ENCODE results near the gene DSTYK.
"Not testable (repeated sequence)": the region's sequence is repeated elsewhere in the genome, so short reads cannot be mapped to it uniquely, and the experiment has no call there.

The DSTYK gene

DNA sequence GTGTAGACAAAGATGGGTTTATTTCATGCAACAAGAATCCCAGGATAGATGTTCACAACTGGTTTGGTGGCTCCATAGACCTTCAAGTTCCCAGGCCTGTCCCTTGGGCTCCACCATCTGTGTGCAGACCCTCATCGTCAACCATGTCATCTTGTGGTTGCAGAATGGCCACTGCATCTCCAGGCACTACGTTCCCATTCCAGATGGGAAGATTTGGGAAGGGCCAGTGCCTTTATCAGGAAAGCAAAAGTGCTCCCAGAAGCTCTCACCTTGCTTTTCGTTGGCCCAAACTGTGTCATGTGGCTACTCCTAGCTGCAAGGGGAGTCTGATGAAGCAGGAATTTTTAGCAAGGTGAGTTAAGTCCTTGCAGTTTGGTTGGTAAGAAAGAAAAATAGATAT is 29.1 kb upstream of the DSTYK start:
- Histone ChIP-seq H3K36me3 (ENCODE audit: control insufficient read depth, insufficient read depth, low read length) (peaks cover 3% of the 10 kb centered on the region), H3K9me3 (ENCODE audit: control insufficient read depth, low read length) (no peaks in the 10 kb centered on the region), H3K27me3 (ENCODE audit: control insufficient read depth, insufficient read depth, low read length, poor library complexity, severe bottlenecking) (no peaks in the 10 kb centered on the region), H3K4me3 (ENCODE audit: insufficient read depth, low read depth, low read length) (no peak overlapping the region), H3K4me1 (ENCODE audit: control insufficient read depth, insufficient read depth, low read length) (peaks cover 4% of the 10 kb centered on the region), H3K27ac (ENCODE audit: insufficient read depth, low read depth, low read length, poor library complexity, severe bottlenecking) (no peak overlapping the region)
- 92 to 94% methylated on average over 3 of the region's 3 CpGs for WGBS, 2 experiments

GRCh38 chr1:205240118-205240517 is 28.6 kb upstream of the DSTYK start:
- Histone ChIP-seq H3K36me3 (ENCODE audit: control insufficient read depth, insufficient read depth, low read length) (peaks cover 3% of the 10 kb centered on the region), H3K27me3 (ENCODE audit: control insufficient read depth, insufficient read depth, low read length, poor library complexity, severe bottlenecking) (no peaks in the 10 kb centered on the region)

GRCh38 chr1:205239078-205239477 is 27.6 kb upstream of the DSTYK start:
- WGBS, 2 experiments: 95% methylated on average over 3 of the region's 3 CpGs
- H3K4me1 ChIP-seq (ENCODE audit: control insufficient read depth, insufficient read depth, low read length): peaks cover 4% of the 10 kb centered on the region
- no peak overlapping the region for H3K4me3 ChIP-seq (ENCODE audit: insufficient read depth, low read depth, low read length)
- no peak overlapping the region for H3K27ac ChIP-seq (ENCODE audit: insufficient read depth, low read depth, low read length, poor library complexity, severe bottlenecking)
- no peaks in the 10 kb centered on the region for H3K9me3 ChIP-seq (ENCODE audit: control insufficient read depth, low read length)
- H3K36me3 ChIP-seq (ENCODE audit: control insufficient read depth, insufficient read depth, low read length): peaks cover 3% of the 10 kb centered on the region
- H3K27me3 ChIP-seq (ENCODE audit: control insufficient read depth, insufficient read depth, low read length, poor library complexity, severe bottlenecking): no peaks in the 10 kb centered on the region

More at GRCh38 chr1:205240118-205240517, 28.6 kb upstream of the DSTYK start:
- Histone ChIP-seq H3K4me3 (ENCODE audit: insufficient read depth, low read depth, low read length) (no peak overlapping the region), H3K27ac (ENCODE audit: insufficient read depth, low read depth, low read length, poor library complexity, severe bottlenecking) (no peak overlapping the region), H3K9me3 (ENCODE audit: control insufficient read depth, low read length) (no peaks in the 10 kb centered on the region), H3K4me1 (ENCODE audit: control insufficient read depth, insufficient read depth, low read length) (peaks cover 4% of the 10 kb centered on the region)
- 94 to 95% methylated on average over 6 of the region's 6 CpGs for whole genome bisulfite sequencing, 2 experiments

DNA sequence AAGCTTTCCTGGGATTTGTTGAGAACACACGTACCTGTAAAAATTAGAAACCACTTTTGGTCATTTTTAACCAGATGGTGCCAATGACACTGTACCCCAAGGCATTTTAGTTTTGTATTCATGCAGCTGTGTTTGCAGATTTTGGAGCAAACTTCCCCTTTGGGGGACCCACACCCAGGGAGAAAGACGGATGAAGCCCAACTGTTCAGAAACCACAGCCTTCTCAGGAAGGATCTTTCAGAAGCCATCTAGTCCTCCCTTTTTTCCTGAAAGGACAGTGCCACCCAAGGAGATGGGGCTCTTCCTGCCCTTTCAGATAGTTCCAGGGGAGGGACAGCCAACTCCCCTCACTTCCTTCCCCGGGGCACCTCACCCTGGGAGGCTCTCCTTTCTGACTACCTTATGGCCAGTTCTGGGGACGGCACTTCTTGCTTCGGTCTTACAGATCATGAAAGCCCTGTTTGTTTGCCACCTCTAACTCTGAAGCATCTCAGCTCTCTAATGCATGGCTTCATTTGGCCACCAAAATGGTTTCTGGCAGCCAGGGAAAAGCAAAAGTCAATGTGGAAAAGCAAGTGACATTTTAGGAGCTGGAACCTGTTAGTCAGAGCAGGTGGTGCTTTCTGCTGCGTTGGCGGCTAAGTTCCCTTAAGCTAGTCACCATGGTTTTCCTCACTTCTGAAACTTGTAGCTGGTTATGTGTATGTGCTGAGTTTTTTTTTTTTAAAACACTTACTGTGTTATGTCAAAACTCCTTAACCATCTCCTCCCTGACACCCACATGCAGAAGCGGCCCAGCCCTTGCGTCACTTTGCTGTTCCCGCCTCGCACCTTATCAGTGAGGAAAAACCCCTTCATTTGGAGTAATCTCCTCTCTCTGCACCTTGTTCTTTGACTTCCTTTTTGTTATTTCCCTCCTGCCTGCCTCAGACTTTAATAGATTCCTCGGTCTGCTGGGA is 26.3 kb upstream of the DSTYK start:
- Histone ChIP-seq H3K27ac (ENCODE audit: insufficient read depth, low read depth, low read length, poor library complexity, severe bottlenecking) (no peak overlapping the region), H3K36me3 (ENCODE audit: control insufficient read depth, insufficient read depth, low read length) (peaks cover 3% of the 10 kb centered on the region), H3K4me1 (ENCODE audit: control insufficient read depth, insufficient read depth, low read length) (peaks cover 4% of the 10 kb centered on the region), H3K9me3 (ENCODE audit: control insufficient read depth, low read length) (no peaks in the 10 kb centered on the region), H3K4me3 (ENCODE audit: insufficient read depth, low read depth, low read length) (no peak overlapping the region), H3K27me3 (ENCODE audit: control insufficient read depth, insufficient read depth, low read length, poor library complexity, severe bottlenecking) (no peaks in the 10 kb centered on the region)
- WGBS, 2 experiments: 87 to 91% methylated on average over 12 of the region's 12 CpGs

DNA sequence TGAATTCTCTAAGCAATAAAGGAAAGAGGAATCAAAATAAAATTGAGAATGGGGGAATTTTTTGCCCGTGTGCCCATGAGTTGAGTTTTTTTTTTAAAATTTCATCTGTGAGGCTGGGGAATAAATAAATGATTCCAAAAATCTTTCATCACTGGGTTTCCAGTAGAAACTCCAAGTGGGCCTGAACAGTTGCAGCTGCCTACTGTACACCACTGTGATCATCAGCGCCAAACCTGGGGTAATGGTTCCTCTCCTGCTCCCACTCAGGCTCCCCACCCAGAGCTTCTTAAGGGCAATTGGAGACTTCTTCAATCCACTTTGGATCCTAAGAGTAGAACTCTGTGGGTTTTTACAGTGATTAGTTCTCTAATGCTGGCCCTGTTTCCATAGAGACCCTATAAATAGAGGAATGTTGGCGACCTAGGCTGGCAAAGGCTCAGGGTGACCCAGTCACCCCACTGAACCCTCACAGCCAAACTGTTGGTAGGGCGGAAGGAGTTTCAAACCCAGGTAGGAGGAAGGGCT is 25.5 kb upstream of the DSTYK start:
- 92 to 94% methylated on average over 4 of the region's 4 CpGs for WGBS, 2 experiments
- H3K27me3 ChIP-seq (ENCODE audit: control insufficient read depth, insufficient read depth, low read length, poor library complexity, severe bottlenecking): no peaks in the 10 kb centered on the region

DNA sequence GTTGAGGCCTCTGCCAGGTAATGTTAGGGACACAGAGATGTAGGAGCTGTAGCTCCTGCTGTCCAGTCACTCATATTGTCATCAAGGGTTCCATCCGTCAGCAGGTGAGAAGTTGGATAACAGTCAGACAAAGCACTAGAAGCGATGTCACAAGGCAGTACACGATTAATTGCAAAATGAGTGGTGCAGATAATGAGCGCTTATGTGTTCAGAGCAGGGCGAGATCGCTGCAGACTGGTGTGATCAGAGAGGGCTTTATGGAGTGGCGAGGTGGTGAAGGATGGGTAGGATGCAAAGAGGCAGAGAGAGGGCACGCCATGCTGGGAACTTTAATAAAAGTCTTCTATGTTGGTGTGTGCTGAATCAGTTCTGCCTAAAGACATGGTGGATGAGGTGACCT is 25.0 kb upstream of the DSTYK start:
- no peaks in the 10 kb centered on the region for H3K36me3 ChIP-seq (ENCODE audit: control insufficient read depth, insufficient read depth, low read length)
- peaks cover 4% of the 10 kb centered on the region for H3K4me1 ChIP-seq (ENCODE audit: control insufficient read depth, insufficient read depth, low read length)
- no peaks in the 10 kb centered on the region for H3K27me3 ChIP-seq (ENCODE audit: control insufficient read depth, insufficient read depth, low read length, poor library complexity, severe bottlenecking)
- no peak overlapping the region for H3K27ac ChIP-seq (ENCODE audit: insufficient read depth, low read depth, low read length, poor library complexity, severe bottlenecking)
- whole genome bisulfite sequencing, 2 experiments: 96% methylated on average over 8 of the region's 8 CpGs
- no peak overlapping the region for H3K4me3 ChIP-seq (ENCODE audit: insufficient read depth, low read depth, low read length)
- no peaks in the 10 kb centered on the region for H3K9me3 ChIP-seq (ENCODE audit: control insufficient read depth, low read length)

More for the DNA sequence above, 25.5 kb upstream of the DSTYK start:
- H3K4me1 ChIP-seq (ENCODE audit: control insufficient read depth, insufficient read depth, low read length): peaks cover 4% of the 10 kb centered on the region
- H3K36me3 ChIP-seq (ENCODE audit: control insufficient read depth, insufficient read depth, low read length): peaks cover 3% of the 10 kb centered on the region
- H3K27ac ChIP-seq (ENCODE audit: insufficient read depth, low read depth, low read length, poor library complexity, severe bottlenecking): no peak overlapping the region
- H3K9me3 ChIP-seq (ENCODE audit: control insufficient read depth, low read length): no peaks in the 10 kb centered on the region
- H3K4me3 ChIP-seq (ENCODE audit: insufficient read depth, low read depth, low read length): no peak overlapping the region

- H3K36me3 ChIP-seq (ENCODE audit: control insufficient read depth, insufficient read depth, low read length): no peaks in the 10 kb centered on the region
- H3K4me3 ChIP-seq (ENCODE audit: insufficient read depth, low read depth, low read length): no peak overlapping the region
- H3K4me1 ChIP-seq (ENCODE audit: control insufficient read depth, insufficient read depth, low read length): peaks cover 4% of the 10 kb centered on the region
- 93 to 95% methylated on average over 6 of the region's 6 CpGs for WGBS, 2 experiments
- no peak overlapping the region for H3K27ac ChIP-seq (ENCODE audit: insufficient read depth, low read depth, low read length, poor library complexity, severe bottlenecking)
- no peaks in the 10 kb centered on the region for H3K9me3 ChIP-seq (ENCODE audit: control insufficient read depth, low read length)
- no peaks in the 10 kb centered on the region for H3K27me3 ChIP-seq (ENCODE audit: control insufficient read depth, insufficient read depth, low read length, poor library complexity, severe bottlenecking)
Observed at GRCh38 chr1:205235951-205236350, 24.4 kb upstream of the DSTYK start.

DNA sequence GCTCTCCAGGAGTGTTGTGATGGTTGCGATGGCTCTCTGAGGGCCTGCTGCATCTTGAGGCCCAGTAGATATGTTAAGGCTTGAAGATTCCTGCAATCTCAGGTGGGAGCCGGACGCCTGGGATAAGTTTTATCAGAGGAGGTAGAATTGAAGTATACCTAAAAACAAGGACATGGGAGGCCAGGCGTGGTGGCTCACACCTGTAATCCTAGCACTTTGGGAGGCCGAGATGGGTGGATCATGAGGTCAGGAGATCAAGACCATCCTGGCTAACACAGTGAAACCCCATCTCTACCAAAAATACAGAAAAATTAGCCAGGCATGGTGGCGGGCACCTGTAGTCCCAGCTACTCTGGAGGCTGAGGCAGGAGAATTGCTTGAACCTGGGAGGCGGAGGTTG is 22.5 kb upstream of the DSTYK start:
- not testable (repeated sequence) for H3K4me3 ChIP-seq (ENCODE audit: insufficient read depth, low read depth, low read length); H3K36me3 ChIP-seq (ENCODE audit: control insufficient read depth, insufficient read depth, low read length); H3K27ac ChIP-seq (ENCODE audit: insufficient read depth, low read depth, low read length, poor library complexity, severe bottlenecking); H3K27me3 ChIP-seq (ENCODE audit: control insufficient read depth, insufficient read depth, low read length, poor library complexity, severe bottlenecking); H3K9me3 ChIP-seq (ENCODE audit: control insufficient read depth, low read length)
- peaks cover 12% of the 10 kb centered on the region for H3K4me1 ChIP-seq (ENCODE audit: control insufficient read depth, insufficient read depth, low read length)
- 94 to 95% methylated on average over 6 to 7 of the region's 7 CpGs for WGBS, 2 experiments

DNA sequence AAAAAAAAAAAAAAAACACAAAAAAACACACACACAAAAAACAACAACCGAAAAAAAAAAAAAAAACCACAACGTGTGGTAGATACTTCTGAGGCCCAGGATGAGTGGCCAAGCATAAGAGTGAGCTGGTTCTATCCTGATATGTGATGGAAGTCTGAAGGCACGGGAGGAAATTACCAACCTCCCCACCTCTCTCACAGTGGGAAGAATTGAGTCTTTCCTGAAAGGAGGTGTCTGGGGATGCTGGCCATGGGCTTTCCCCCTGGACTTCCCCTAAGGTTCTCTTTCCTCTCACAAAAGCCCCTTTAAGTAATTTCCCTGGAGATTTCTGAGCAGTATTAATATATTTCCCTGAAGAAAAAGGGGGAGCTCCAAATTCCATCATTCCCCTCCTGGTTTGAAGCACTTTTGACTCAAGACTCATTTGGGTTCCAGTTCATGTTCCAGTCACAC is 21.5 kb upstream of the DSTYK start:
- WGBS, 2 experiments: 92% methylated on average over 2 of the region's 3 CpGs; no CpG with 5 or more reads in 1 of the 2 experiments
- peaks cover 13% of the 10 kb centered on the region for H3K27me3 ChIP-seq (ENCODE audit: control insufficient read depth, insufficient read depth, low read length, poor library complexity, severe bottlenecking)
- no peak overlapping the region for H3K27ac ChIP-seq (ENCODE audit: insufficient read depth, low read depth, low read length, poor library complexity, severe bottlenecking)
- no peaks in the 10 kb centered on the region for H3K9me3 ChIP-seq (ENCODE audit: control insufficient read depth, low read length)
- H3K4me3 ChIP-seq (ENCODE audit: insufficient read depth, low read depth, low read length): no peak overlapping the region
- no peaks in the 10 kb centered on the region for H3K36me3 ChIP-seq (ENCODE audit: control insufficient read depth, insufficient read depth, low read length)
- peaks cover 12% of the 10 kb centered on the region for H3K4me1 ChIP-seq (ENCODE audit: control insufficient read depth, insufficient read depth, low read length)

DNA sequence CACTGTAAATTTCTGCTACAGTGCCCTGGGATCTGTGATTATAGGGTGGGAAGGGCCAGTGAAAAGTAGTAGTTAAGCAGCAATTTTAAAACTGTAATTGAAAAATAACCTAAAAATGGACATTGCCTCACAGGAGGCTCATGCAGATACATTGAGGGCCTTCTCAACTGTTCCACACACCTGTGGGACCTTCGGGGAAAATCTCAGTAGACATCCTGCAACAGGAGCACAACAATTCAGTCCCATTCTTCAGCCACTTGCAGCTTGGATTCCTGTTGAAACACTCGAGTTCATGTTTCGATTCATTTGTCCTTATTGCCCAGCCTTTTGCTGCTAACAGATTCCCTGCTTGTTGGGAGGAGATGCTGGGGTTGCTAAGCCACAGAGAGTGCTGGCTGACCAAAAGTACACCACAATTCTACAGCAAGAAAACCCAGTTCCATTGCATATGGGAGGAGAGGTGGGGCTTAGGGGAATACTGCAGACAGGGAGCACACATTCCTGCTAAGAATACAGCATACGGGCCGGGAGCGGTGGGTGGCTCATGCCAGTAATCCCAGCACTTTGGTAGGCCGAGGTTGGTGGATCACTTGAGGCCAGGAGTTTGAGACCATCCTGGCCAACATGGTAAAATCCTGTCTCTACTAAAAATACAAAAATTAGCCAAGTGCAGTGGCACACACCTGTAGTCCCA is 20.8 kb upstream of the DSTYK start:
- no peaks in the 10 kb centered on the region for H3K9me3 ChIP-seq (ENCODE audit: control insufficient read depth, low read length)
- H3K27ac ChIP-seq (ENCODE audit: insufficient read depth, low read depth, low read length, poor library complexity, severe bottlenecking): no peak overlapping the region
- 88 to 93% methylated on average over 7 of the region's 7 CpGs for WGBS, 2 experiments
- H3K27me3 ChIP-seq (ENCODE audit: control insufficient read depth, insufficient read depth, low read length, poor library complexity, severe bottlenecking): peaks cover 13% of the 10 kb centered on the region
- H3K36me3 ChIP-seq (ENCODE audit: control insufficient read depth, insufficient read depth, low read length): no peaks in the 10 kb centered on the region
- peaks cover 8% of the 10 kb centered on the region for H3K4me1 ChIP-seq (ENCODE audit: control insufficient read depth, insufficient read depth, low read length)
- no peak overlapping the region for H3K4me3 ChIP-seq (ENCODE audit: insufficient read depth, low read depth, low read length)
